GM18507 (cell line): Measurements from ENCODE around the gene PLSCR5.
A peak's percentile ranks its signal among the peaks of the same experiment; 100 is the strongest.

Source experiments
- DNase-seq: peaks from one replicate; pipeline ENCODE4 v3.0.0; 2011; ENCODE audit warnings: low read depth; ENCODE audit not compliant: insufficient read length; ENCODE audit errors: extremely low spot score
- FAIRE-seq: peaks from 2 replicates; lab custom pipeline; 2011; peaks lifted over from hg19 to GRCh38; lab: Jason Lieb, UNC

The PLSCR5 gene, protein sequence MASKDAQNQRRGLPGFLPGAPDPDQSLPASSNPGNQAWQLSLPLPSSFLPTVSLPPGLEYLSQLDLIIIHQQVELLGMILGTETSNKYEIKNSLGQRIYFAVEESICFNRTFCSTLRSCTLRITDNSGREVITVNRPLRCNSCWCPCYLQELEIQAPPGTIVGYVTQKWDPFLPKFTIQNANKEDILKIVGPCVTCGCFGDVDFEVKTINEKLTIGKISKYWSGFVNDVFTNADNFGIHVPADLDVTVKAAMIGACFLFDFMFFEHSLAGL

DNA sequence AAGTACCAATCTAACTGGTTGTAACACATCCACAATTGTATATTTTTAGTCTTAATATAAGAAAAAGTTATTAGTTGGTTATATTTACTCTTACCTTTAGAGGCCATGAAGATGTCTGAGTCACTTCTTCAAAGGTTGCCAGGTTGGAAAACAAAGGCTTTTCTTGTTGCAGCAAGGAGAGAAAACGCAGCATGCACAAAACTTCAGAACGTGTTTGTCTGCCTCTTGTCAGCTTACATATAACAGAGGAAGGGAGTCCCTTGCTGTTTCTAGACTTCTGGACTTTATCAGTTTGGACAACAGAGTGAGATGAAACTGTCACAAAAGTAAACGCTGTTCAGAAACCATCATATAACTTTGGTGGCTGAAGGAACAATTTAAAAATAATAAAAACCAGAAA is at the start of gene PLSCR5:
TSS of gene PLSCR5 (minus strand) at position 241 of the 400 bp plus-strand sequence. CDS start at position 107, 134 bp downstream.
- no peak for DNase-seq

DNA sequence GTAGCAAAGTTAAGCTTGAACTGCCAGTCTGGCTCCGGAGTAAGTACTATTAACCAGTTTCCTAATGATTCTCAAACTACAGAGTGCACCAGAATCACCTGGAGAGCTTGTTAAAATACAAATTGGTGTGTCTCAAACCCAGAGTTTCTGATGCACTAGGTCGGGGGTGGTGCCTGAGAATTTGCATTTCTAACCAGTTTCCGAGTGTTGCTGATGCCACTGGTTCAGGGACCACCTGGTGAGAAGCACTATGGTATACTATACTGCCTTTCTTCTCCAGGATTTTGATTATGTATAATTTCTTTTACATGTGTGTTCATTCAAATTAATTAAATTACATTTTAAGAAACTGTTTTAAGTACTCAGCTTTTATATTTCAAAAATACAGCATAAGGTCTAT is 48.8 kb upstream of the PLSCR5 start:
- no peak for DNase-seq
- no peak for FAIRE-seq

More for the DNA sequence above, at the start of gene PLSCR5:
- no peak for FAIRE-seq

DNA sequence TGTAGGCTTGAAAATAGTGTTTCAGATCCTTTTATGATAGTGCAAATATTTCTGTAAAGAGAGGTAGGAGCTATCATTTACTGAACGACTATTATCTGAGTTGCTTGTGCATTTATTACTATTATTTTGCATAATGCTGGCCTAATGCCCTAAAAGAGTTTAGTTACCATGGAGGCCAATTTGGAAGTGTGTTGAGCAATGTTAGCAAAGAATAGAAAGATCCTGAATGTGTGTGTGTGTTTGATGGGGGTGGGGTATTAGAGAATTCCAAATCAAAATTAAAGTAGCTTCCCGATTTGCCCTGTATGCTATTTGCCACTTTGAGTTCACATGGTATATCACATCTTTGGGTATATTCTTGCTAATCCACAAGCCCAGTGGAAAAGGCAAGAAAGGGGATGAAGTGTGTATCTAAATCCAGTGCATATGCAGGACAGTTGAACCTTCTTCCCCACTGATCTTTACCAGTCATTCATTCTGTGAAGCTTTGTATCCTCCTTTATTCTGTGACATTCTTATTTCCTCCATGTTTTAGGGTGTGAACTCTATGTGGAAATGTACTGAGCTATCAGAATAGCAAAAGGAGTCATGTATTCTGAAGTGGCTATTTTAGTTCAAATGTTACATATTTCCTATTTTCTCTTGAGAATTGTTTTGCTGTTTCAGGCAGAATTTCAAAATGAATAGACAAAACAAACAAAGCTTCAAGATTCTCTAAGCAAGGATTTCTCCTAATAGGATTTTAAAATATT is 45.7 kb upstream of the PLSCR5 start:
- FAIRE-seq, result no peak

GRCh38 chr3:146646261-146646660 is 41.1 kb upstream of the PLSCR5 start:
- DNase-seq, result no peak
- no peak for FAIRE-seq

More for the DNA sequence above, 45.7 kb upstream of the PLSCR5 start:
- DNase-seq, result no peak

- DNase-seq, result no peak
- peak; percentile 74 for FAIRE-seq
Observed at GRCh38 chr3:146640955-146641867, 36.1 kb upstream of the PLSCR5 start.

DNA sequence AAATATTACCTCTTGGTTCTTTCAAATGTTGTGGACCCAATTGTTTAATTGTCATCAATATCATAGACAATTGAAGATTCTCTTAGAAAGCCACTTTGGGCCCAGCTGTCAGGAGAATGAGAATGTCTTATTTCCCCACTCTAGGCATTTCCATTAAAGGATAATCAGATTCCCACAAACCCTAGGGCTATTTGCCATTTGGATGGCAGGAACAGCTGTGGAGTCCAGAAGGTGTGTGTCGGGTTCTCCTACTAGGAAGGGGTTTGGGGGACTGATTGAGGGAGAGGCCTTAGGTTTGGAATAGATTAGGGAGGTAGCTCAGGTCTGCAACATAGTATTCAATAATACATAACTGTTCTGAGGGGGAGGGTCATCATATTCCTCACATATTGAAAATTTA is 35.2 kb upstream of the PLSCR5 start:
- no peak for FAIRE-seq
- DNase-seq, result no peak

DNA sequence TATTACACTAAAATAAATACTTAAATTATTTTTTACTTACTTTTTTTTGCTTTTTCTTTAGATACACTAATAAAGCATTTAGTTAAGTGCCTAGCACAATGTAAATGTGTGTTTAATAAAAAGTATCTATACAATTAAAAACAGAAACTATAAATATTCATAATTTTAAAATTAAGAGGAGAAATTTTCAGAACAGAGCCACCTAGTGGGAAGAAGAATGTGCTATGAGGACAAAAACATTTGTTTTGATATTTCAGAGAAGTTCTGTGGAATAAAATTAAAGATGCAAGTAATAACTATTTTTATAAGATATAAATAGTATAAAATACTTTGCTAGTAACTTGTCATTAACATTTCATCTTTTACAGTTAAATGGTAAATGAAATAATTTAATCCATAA is 33.6 kb upstream of the PLSCR5 start:
- DNase-seq, result no peak
- FAIRE-seq, result no peak

GRCh38 chr3:146637871-146638270 is 32.7 kb upstream of the PLSCR5 start:
- no peak for FAIRE-seq
- no peak for DNase-seq

GRCh38 chr3:146636881-146637280 is 31.7 kb upstream of the PLSCR5 start:
- no peak for DNase-seq
- no peak for FAIRE-seq

DNA sequence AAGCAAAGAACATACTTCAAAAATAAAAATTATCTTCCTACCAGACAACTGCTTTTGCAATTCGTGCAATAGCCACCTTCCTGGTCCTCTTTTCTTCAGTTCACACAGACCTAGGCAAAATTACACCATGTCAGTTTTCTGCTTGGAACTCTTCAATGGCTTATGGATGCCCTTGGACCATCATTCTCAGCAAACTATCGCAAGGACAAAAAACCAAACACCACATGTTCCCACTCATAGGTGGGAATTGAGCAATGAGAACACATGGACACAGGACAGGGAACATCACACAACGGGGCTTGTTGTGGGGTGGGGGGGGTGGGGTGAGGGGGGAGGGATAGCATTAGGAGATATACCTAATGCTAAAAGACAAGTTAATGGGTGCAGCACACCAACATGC is 29.2 kb upstream of the PLSCR5 start:
- DNase-seq (no peak), FAIRE-seq (no peak)

DNA sequence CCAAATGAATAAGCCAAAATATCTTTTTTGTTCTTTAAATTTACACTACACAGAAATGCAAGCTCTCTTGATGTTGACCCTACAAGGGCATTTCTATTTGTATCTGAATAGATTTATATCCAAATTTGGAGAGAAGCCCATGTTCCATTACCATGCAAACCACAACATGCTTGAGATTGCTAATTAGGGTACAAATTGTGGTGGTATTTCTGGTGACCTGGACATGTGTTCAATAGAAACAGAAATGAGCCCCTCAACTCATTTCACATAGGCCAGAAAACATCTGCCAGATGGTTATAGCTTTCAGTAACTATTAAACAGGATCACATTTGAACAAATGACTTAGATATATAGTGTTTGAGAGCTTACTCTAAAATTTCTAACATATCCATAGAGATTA is 23.5 kb upstream of the PLSCR5 start:
- no peak for DNase-seq
- no peak for FAIRE-seq

- FAIRE-seq (no peak), DNase-seq (no peak)
Observed at GRCh38 chr3:146626403-146627122, 21.4 kb upstream of the PLSCR5 start.

- FAIRE-seq (peak; percentile 56), DNase-seq (no peak)
Observed at GRCh38 chr3:146625186-146625775, 20.1 kb upstream of the PLSCR5 start.

- DNase-seq, result no peak
- FAIRE-seq, result no peak
Observed at GRCh38 chr3:146621723-146622122, 16.6 kb upstream of the PLSCR5 start.

DNA sequence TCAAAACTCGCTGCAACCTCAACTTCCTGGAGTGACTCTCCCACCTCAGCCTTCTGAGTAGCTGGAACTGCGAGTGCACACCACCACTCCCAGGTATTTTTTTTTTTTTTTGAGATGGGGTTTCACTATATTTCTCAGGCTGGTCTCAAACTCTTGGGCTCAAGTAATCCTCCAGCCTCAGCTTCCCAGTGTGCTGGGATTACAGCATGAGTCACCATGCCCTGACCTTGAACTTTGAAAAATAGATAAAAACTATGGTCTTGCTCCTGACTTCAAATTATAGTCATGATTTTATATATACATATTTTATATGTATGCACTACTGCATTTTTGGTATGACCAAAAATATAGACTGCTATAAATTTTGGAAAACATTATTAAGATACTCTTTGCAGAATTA is 6.9 kb upstream of the PLSCR5 start:
- DNase-seq (no peak), FAIRE-seq (no peak)

DNA sequence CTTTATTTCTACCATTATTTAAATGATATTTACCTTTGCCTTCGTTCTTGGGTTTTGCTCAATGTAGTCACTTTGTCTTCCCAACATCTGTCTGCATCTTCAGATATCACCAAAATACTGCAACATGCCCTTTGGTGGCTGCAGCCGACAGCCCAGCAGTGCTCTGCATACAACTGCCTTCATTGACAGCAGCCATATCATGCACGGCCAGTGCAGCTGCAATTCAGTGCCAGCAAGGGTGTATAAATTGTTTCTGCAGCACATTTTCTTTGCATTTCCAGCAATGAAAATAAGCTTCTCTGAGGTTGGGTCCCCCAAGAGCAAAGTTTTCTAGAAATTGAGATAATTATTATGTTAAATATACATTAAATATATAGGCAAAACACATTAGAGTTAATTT is 6.0 kb upstream of the PLSCR5 start:
- FAIRE-seq (no peak), DNase-seq (no peak)

DNA sequence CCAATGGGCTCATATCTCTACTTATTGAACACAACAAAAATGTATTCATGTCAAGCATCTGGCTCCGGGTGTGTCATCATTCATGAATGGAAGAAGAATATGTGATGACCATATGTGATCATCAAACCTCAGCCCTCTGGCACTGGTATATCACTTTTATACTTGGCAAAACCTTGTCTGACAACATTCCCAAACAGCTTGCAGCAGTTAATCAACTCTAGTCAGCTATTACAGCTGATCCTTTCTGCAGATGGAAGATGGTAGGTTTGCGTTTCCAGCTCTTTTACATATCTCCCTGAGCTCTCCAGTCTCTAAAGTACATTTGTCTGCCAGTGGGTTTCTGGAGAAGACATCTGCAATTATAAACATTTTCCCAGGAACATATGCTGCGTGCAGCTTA is 6.6 kb downstream of the PLSCR5 start:
- no peak for DNase-seq
- no peak for FAIRE-seq

DNA sequence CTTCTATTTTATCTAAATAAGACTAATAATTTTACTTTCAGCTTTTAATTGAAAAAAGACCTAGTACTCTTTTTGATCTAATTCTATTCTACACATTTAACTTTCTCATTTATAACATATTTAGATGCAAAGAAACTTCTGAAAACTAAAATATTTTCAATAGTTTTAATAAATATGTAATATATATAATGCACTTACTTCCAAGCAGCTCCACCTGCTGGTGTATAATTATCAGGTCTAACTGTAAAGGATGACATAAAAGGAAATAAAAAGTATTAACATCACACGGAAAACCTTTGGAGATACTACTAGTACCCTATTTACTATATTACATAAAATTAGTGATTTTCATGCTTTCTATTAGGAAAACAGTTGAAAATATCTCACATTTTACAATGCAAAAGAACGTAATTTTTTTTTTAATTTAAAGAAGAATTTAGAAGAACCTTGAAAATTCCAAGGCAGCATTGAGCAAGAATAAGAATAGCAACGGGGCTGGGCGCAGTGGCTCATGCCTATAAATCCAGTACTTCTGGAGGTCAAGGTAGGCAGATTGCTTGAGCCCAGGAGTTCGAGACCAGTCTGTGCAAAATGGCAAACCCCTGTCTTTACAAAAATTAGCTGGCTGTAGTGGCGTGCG is 10.2 kb downstream of the PLSCR5 start:
- DNase-seq (no peak), FAIRE-seq (no peak)

- FAIRE-seq (no peak), DNase-seq (no peak)
Observed at GRCh38 chr3:146593776-146594175, 11.4 kb downstream of the PLSCR5 start.
